Keratinocyte (primary cell): Measurements from ENCODE around the gene TMEM132E. TPM values are rescaled to one million over a fixed set of nuclear protein-coding genes. Genes with fewer than 3 reads are reported as not detected.

Source experiments
- DNase-seq: peaks from one replicate; pipeline ENCODE4 v3.0.0-alpha.2; 2011; ENCODE audit warnings: low read depth, missing footprints, low spot score
- FAIRE-seq: peaks from 2 replicates; lab custom pipeline; 2011; peaks lifted over from hg19 to GRCh38; lab: Jason Lieb, UNC
- H2AFZ ChIP-seq: 2 replicates; pipeline ENCODE4 v1.6.0; 2012; ENCODE audit warnings: low read length, control low read depth, inconsistent platforms; ENCODE audit not compliant: control insufficient read depth
- H3K27ac ChIP-seq: 2 replicates; pipeline ENCODE4 v1.5.1; 2011; ENCODE audit warnings: low read length; ENCODE audit not compliant: control insufficient read depth, insufficient read depth
- H3K27me3 ChIP-seq: 3 replicates; pipeline ENCODE4 v1.6.0; 2011; ENCODE audit warnings: low read length; ENCODE audit not compliant: control insufficient read depth, insufficient read depth; ENCODE audit errors: extremely low read depth
- H3K36me3 ChIP-seq, 2 experiments: 2 replicates in 1 of 2; 3 replicates in 1 of 2; pipeline ENCODE4 v1.5.1; 2011; ENCODE audit warnings: low read length in 2 of 2, mild to moderate bottlenecking in 1 of 2; ENCODE audit not compliant: control insufficient read depth in 2 of 2, insufficient read depth in 2 of 2; ENCODE audit errors: extremely low read depth in 1 of 2
- H3K4me1 ChIP-seq: 3 replicates; pipeline ENCODE4 v1.5.1; 2011; ENCODE audit warnings: low read length; ENCODE audit not compliant: control insufficient read depth, insufficient read depth; ENCODE audit errors: extremely low read depth
- H3K4me2 ChIP-seq: 3 replicates; pipeline ENCODE4 v1.6.0; 2011; ENCODE audit warnings: low read depth, low read length; ENCODE audit not compliant: control insufficient read depth, insufficient read depth; ENCODE audit errors: extremely low read depth
- H3K4me3 ChIP-seq, 3 experiments: fragments of 200-600 bp in 1 of 3; sonication (generic) in 1 of 3; 2 replicates in 2 of 3; 3 replicates in 1 of 3; pipeline ENCODE4 v1.5.1; 2011 to 2016; ENCODE audit warnings: low read length in 3 of 3, mild to moderate bottlenecking in 3 of 3, control low read depth in 2 of 3, inconsistent platforms in 1 of 3, low read depth in 1 of 3, mixed read lengths in 1 of 3, mixed run types in 1 of 3, moderate library complexity in 1 of 3; ENCODE audit not compliant: control insufficient read depth in 2 of 3, insufficient read depth in 2 of 3; ENCODE audit errors: extremely low read depth in 1 of 3
- H3K79me2 ChIP-seq: 2 replicates; pipeline ENCODE4 v1.6.0; 2012; ENCODE audit warnings: low read length; ENCODE audit not compliant: control insufficient read depth, insufficient read depth
- H3K9ac ChIP-seq: 3 replicates; pipeline ENCODE4 v1.6.0; 2011; ENCODE audit warnings: low read length; ENCODE audit not compliant: control insufficient read depth, insufficient read depth; ENCODE audit errors: extremely low read depth
- H3K9me1 ChIP-seq: 3 replicates; pipeline ENCODE4 v1.6.0; 2011; ENCODE audit warnings: low read length; ENCODE audit not compliant: control insufficient read depth, insufficient read depth; ENCODE audit errors: extremely low read depth
- H3K9me3 ChIP-seq: 2 replicates; pipeline ENCODE4 v1.5.1; 2012; ENCODE audit warnings: low read depth, low read length; ENCODE audit not compliant: control insufficient read depth
- H4K20me1 ChIP-seq: 3 replicates; pipeline ENCODE4 v1.6.0; 2011; ENCODE audit warnings: low read length; ENCODE audit not compliant: control insufficient read depth, insufficient read depth; ENCODE audit errors: extremely low read depth
- CTCF ChIP-seq, 3 experiments: IDR thresholded peaks in 1 of 3; conservative IDR thresholded peaks in 1 of 3; optimal IDR thresholded peaks in 1 of 3; 2 replicates in 2 of 3; 3 replicates in 1 of 3; pipeline versions ENCODE3 to v1.5.1; 2011; ENCODE audit warnings: low read length in 3 of 3, mild to moderate bottlenecking in 3 of 3, moderate library complexity in 2 of 3, control low read depth in 1 of 3, inconsistent platforms in 1 of 3; ENCODE audit not compliant: insufficient read depth in 2 of 3; ENCODE audit errors: extremely low read depth in 1 of 3
- EZH2 ChIP-seq: IDR thresholded peaks from one replicate; pipeline ENCODE4 v1.6.1; 2012; ENCODE audit warnings: inconsistent platforms, mild to moderate bottlenecking, low read length, moderate library complexity
- dilution Hi-C: fragments of 300-500 bp; cut with MboI; formaldehyde crosslinking; loops from one replicate; pipeline ENCODE4 v1.7.0; 2020; ENCODE audit warnings: low sequenced_read_pairs; ENCODE audit not compliant: extremely low pct_ligation_motif_present
- polyA plus RNA-seq, 5 experiments: library from polyadenylated mRNA; depleted of rRNA in 3 of 5; stranded (reverse) in 3 of 5; stranded (forward) in 1 of 5; unstranded in 1 of 5; fragments of >200 nt; gene quantifications; 1 replicate in 1 of 5; 2 replicates in 3 of 5; 3 replicates in 1 of 5; pipeline versions ENCODE4 v1.2.1 to v1.2.3, GENCODE V29; 2011 to 2012; ENCODE audit warnings: missing spikeins in 2 of 5, low read depth in 1 of 5, low replicate concordance in 1 of 5

Gene TMEM132E
- polyA plus RNA-seq, 1 donor (not counting 4 experiments of a cell fraction or from before 2014, with no cell fraction given): not detected

DNA sequence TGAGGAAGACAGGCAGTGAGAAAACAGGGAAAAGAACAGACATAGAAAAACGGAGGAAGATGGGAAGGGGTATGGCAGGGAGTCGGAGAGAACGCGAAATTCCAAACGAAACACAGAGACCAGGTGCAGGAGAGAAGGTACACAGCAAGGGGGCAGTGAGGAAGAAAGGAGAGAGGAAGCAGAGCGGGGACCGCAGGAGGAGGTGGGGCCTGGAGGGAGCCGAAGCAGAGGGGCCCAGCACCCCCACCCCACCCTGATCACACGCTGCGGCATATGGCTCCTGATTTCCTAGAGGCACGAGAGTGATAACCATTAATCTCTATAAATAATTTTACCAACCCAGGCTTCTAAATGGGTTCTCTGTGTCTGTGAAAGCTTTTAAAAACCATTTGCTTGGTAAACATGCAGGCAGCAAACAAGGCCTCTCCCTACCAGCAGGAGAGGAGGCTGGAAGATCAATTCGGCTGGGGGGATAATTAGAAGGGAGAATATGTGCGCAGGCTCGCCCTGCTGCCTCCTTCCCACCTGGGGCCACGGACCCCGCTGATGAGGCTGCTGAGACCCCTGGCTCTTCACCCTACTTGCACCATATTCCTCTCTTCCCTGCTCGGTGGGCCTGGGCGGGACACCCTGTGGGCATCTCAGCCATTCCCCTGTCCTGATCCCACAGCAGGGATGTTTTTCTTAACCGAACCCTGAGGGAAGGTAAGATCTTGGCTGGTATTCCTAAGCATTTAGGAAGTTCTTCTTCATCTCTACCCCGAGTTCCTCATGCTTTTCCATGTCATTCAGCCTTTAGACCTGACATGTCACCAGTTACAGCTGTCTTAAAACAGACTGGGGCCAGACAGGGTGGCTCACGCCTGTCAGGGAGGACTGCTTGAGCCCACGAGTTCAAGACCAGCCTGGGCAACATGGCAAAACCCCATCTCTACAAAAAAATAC lies 86.7 kb downstream of the TMEM132E start:
- no peak overlapping the region for H3K9ac ChIP-seq
- H3K4me2 ChIP-seq: no peak overlapping the region
- no peak for TF ChIP-seq CTCF (optimal IDR thresholded peaks at IDR 0.05 in 1 of 3, IDR thresholded peaks at IDR 0.05 in 1 of 3, conservative IDR thresholded peaks at IDR 0.05 in 1 of 3; ENCODE audit: extremely low read depth in 1 of 3, insufficient read depth in 2 of 3, low read length in 3 of 3)
- no peak for TF ChIP-seq EZH2
- no peak for FAIRE-seq
- no peaks in the 10 kb centered on the region for H3K79me2 ChIP-seq
- H4K20me1 ChIP-seq: no peaks in the 10 kb centered on the region
- peaks cover 16% of the 10 kb centered on the region for H3K27me3 ChIP-seq
- H3K4me3 ChIP-seq: no peak overlapping the region
- no peak for DNase-seq
- no peaks in the 10 kb centered on the region for H3K9me1 ChIP-seq
- no peaks in the 10 kb centered on the region for H3K36me3 ChIP-seq
- no peak overlapping the region for H3K27ac ChIP-seq
- H3K4me1 ChIP-seq: no peaks in the 10 kb centered on the region
- dilution Hi-C loops: no loop called here
- H2AFZ ChIP-seq: no peak overlapping the region
- H3K9me3 ChIP-seq: no peaks in the 10 kb centered on the region

DNA sequence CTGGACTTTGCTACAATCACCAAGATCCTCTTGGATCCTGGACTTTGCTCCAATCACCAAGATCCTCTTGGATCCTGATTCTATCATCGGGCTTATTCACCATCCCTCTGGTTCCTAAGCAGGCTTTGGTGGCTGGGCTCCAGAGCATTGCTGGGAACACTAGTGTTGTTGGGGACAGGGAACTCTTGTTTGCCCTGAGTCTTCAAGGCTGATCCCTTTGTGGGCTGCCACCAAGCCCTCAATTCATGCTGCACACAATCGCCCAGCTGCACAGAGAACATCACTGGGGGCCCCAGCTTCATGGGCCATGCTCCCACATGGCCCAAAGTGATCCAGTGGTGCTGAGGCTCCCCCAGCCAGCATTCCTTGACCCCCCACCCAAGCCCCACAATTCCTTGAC lies 88.3 kb downstream of the TMEM132E start:
- no peak overlapping the region for H3K4me3 ChIP-seq
- TF ChIP-seq EZH2 (no peak), CTCF (optimal IDR thresholded peaks at IDR 0.05 in 1 of 3, IDR thresholded peaks at IDR 0.05 in 1 of 3, conservative IDR thresholded peaks at IDR 0.05 in 1 of 3; ENCODE audit: extremely low read depth in 1 of 3, insufficient read depth in 2 of 3, low read length in 3 of 3) (no peak)
- H4K20me1 ChIP-seq: no peaks in the 10 kb centered on the region
- H3K27ac ChIP-seq: no peak overlapping the region
- dilution Hi-C loops: no loop called here
- H3K4me1 ChIP-seq: no peaks in the 10 kb centered on the region
- no peak overlapping the region for H3K9ac ChIP-seq
- H3K27me3 ChIP-seq: peaks cover 16% of the 10 kb centered on the region
- H3K79me2 ChIP-seq: no peaks in the 10 kb centered on the region
- H2AFZ ChIP-seq: no peak overlapping the region
- H3K9me1 ChIP-seq: no peaks in the 10 kb centered on the region
- no peaks in the 10 kb centered on the region for H3K36me3 ChIP-seq
- no peak for DNase-seq
- H3K4me2 ChIP-seq: no peak overlapping the region
- no peaks in the 10 kb centered on the region for H3K9me3 ChIP-seq
- FAIRE-seq: no peak
